K562 (cell line): ENCODE results near the gene COL23A1.

ENCODE experiments used
- ARID1B ChIP-seq: fragments of 450-650 bp; IDR thresholded peaks from 2 replicates; pipeline ENCODE4 v1.6.1; 2016; ENCODE audit warnings: antibody characterized with exemption, mild to moderate bottlenecking, inconsistent platforms
- CTCF ChIP-seq, 3 experiments: IDR thresholded peaks in 2 of 3; conservative IDR thresholded peaks in 1 of 3; 2 replicates each; pipeline ENCODE4 v1.5.1; 2011 to 2012; ENCODE audit warnings: low read length in 3 of 3, mild to moderate bottlenecking in 3 of 3, control low read depth in 2 of 3, improper control_type of control experiment in 1 of 3, inconsistent platforms in 1 of 3, low read depth in 1 of 3, mixed read lengths in 1 of 3, moderate library complexity in 1 of 3; ENCODE audit not compliant: insufficient read depth in 2 of 3
- GABPA ChIP-seq: fragments of 200-800 bp; sonication (Bioruptor generic); conservative IDR thresholded peaks from 2 replicates; pipeline ENCODE4 v1.6.1; 2016; ENCODE audit warnings: low read depth, missing genetic modification characterization, missing compliant biosample characterization
- IRF1 ChIP-seq: sonication (generic); formaldehyde crosslinking; IDR thresholded peaks from 2 replicates; pipeline ENCODE4 v1.8.0; 2022; ENCODE audit warnings: missing genetic modification reagents, mild to moderate bottlenecking, borderline replicate concordance
- MAX ChIP-seq: sonication (generic); formaldehyde crosslinking; IDR thresholded peaks from 2 replicates; pipeline ENCODE4 v1.9.0; 2022; ENCODE audit warnings: mild to moderate bottlenecking, missing genetic modification reagents
- MTA2 ChIP-seq: fragments of 450-650 bp; IDR thresholded peaks from 2 replicates; pipeline ENCODE4 v1.6.1; 2016; ENCODE audit warnings: low read depth
- RAD21 ChIP-seq, 2 experiments: fragments of 250-450 bp in 1 of 2; fragments of 450-650 bp in 1 of 2; sonication (Bioruptor Pico) in 1 of 2; formaldehyde crosslinking in 1 of 2; IDR thresholded peaks in 1 of 2; conservative IDR thresholded peaks in 1 of 2; 2 replicates each; pipeline versions ENCODE4 v1.4.0 to v1.8.0; 2020 to 2022; ENCODE audit warnings: mild to moderate bottlenecking in 2 of 2, moderate library complexity in 1 of 2
- SMC3 ChIP-seq: conservative IDR thresholded peaks from 2 replicates; pipeline ENCODE4 v1.6.1; 2011; ENCODE audit warnings: low read depth, low read length, improper control_type of control experiment; ENCODE audit not compliant: insufficient read depth
- TCF7 ChIP-seq: sonication (generic); IDR thresholded peaks from 2 replicates; pipeline ENCODE4 v1.6.1; 2016; ENCODE audit warnings: antibody characterized with exemption, borderline replicate concordance
- ZBTB49 ChIP-seq: sonication (generic); formaldehyde crosslinking; IDR thresholded peaks from 2 replicates; pipeline ENCODE4 v1.8.0; 2022; ENCODE audit warnings: missing genetic modification reagents, mild to moderate bottlenecking, borderline replicate concordance
- ZNF274 ChIP-seq: IDR thresholded peaks from 2 replicates; pipeline ENCODE4 v1.6.1; 2011; ENCODE audit warnings: low read depth, mild to moderate bottlenecking, low read length, moderate library complexity, borderline replicate concordance
- ZNF354B ChIP-seq: fragments of 250-450 bp; sonication (Bioruptor Pico); IDR thresholded peaks from 2 replicates; pipeline ENCODE4 v1.4.0; 2020

- no peak for TF ChIP-seq IRF1
- no peak for TF ChIP-seq ZNF354B (CRISPR knock-in tag)
- TF ChIP-seq TCF7: no peak
- TF ChIP-seq SMC3: no peak
- TF ChIP-seq GABPA (tag): no peak
- TF ChIP-seq MAX (CRISPR knock-in tag): no peak
- no peak for TF ChIP-seq CTCF (IDR thresholded peaks at IDR 0.05 in 2 of 3, conservative IDR thresholded peaks at IDR 0.05 in 1 of 3; ENCODE audit: insufficient read depth in 2 of 3, low read depth in 1 of 3, low read length in 3 of 3)
- TF ChIP-seq MTA2: no peak
- no peak for TF ChIP-seq RAD21 (CRISPR knock-in tag; conservative IDR thresholded peaks at IDR 0.05 in 1 of 2, IDR thresholded peaks at IDR 0.05 in 1 of 2)
- TF ChIP-seq ZNF274: no peak
- TF ChIP-seq ARID1B: no peak
- no peak for TF ChIP-seq ZBTB49 (CRISPR knock-in tag)
Observed at GRCh38 chr5:178269499-178269898, 320.7 kb downstream of the COL23A1 start.
